ENCODE data around the gene RXRB.

Gene RXRB

GRCh38 chr6:33200219-33201146, at the start of gene RXRB, which contains the start of gene SLC39A7 (continued):
- TF ChIP-seq PRDM10 (tag by site-specific recombination; IDR thresholded peaks at IDR 0.05), result peak; percentile 41; the same call in 1 of the 2 replicates
- peak; percentile 68 for TF ChIP-seq GLIS2 (tag by site-specific recombination; IDR thresholded peaks at IDR 0.05)
- TF ChIP-seq ZFP37 (tag by site-specific recombination; IDR thresholded peaks at IDR 0.05), result 0 out of 2 replicates have a peak, but pooled peaks have one; percentile 35
- peak; percentile 94 for TF ChIP-seq ZEB2 (tag by site-specific recombination; IDR thresholded peaks at IDR 0.05)
- peak; percentile 47; the same call in 1 of the 2 replicates for TF ChIP-seq ZNF558 (tag by site-specific recombination; IDR thresholded peaks at IDR 0.05)
- no peak for TF ChIP-seq ZNF280C (tag by site-specific recombination; IDR thresholded peaks at IDR 0.05)
- TF ChIP-seq ZBTB21 (tag by site-specific recombination; IDR thresholded peaks at IDR 0.05), result peak; percentile 40; the same call in 1 of the 2 replicates
- TF ChIP-seq ZSCAN5A (tag by site-specific recombination; IDR thresholded peaks at IDR 0.05), result peak; percentile 36; the same call in 1 of the 2 replicates
- TF ChIP-seq HOXC10 (CRISPR knock-in tag; IDR thresholded peaks at IDR 0.05), result peak; percentile 73; the same call in 1 of the 2 replicates
- TF ChIP-seq ZNF791 (tag by site-specific recombination; IDR thresholded peaks at IDR 0.05), result no peak
- TF ChIP-seq ZBTB20 (tag by site-specific recombination; IDR thresholded peaks at IDR 0.05), result peak; percentile 50; the same call in 1 of the 2 replicates
- TF ChIP-seq ZNF324 (tag by site-specific recombination; IDR thresholded peaks at IDR 0.05), result peak; percentile 92; the same call in 1 of the 2 replicates
- peak; percentile 73; the same call in 1 of the 2 replicates for TF ChIP-seq ZSCAN30 (tag by site-specific recombination; IDR thresholded peaks at IDR 0.05)
- TF ChIP-seq ZNF530 (tag by site-specific recombination; IDR thresholded peaks at IDR 0.05; ENCODE audit: low read depth), result no peak
- TF ChIP-seq ZNF423 (tag by site-specific recombination; IDR thresholded peaks at IDR 0.05), result peak; percentile 22; the same call in 1 of the 2 replicates
- no peak for TF ChIP-seq ZBTB49 (tag by site-specific recombination; IDR thresholded peaks at IDR 0.05; ENCODE audit: low read depth)
- TF ChIP-seq IKZF3 (tag by site-specific recombination; IDR thresholded peaks at IDR 0.05), result peak; percentile 88
- no peak for TF ChIP-seq ZNF366 (tag by site-specific recombination; conservative IDR thresholded peaks at IDR 0.05)
- peak; percentile 61 for TF ChIP-seq ZIC2 (tag by site-specific recombination; IDR thresholded peaks at IDR 0.05)
- TF ChIP-seq KLF8 (tag by site-specific recombination; IDR thresholded peaks at IDR 0.05), result peak; percentile 30; the same call in 1 of the 2 replicates
- 0 out of 2 replicates have a peak, but pooled peaks have one; percentile 74 for TF ChIP-seq REPIN1 (tag by site-specific recombination; IDR thresholded peaks at IDR 0.05; ENCODE audit: low read depth)
- TF ChIP-seq PATZ1 (tag by site-specific recombination; IDR thresholded peaks at IDR 0.05), result peak; percentile 95; the same call in 1 of the 2 replicates
- TF ChIP-seq HIC1 (tag by site-specific recombination; IDR thresholded peaks at IDR 0.05), result peak; percentile 17; the same call in 1 of the 2 replicates
